SK-N-MC (cell line): ENCODE results near the gene STARD4.

Source experiments
- DNase-seq: peaks from one replicate; pipeline ENCODE4 v3.0.0-alpha.2; 2011; ENCODE audit warnings: low read depth, low spot score
- H3K27ac ChIP-seq: fragments of 200-600 bp; sonication (generic); 2 replicates; pipeline ENCODE4 v1.5.1; 2016; ENCODE audit warnings: mixed run types
- H3K36me3 ChIP-seq: fragments of 200-600 bp; sonication (generic); 2 replicates; pipeline ENCODE4 v1.6.1; 2017; ENCODE audit warnings: antibody characterized with exemption, low read length, mixed read lengths; ENCODE audit not compliant: insufficient read depth
- H3K4me3 ChIP-seq: fragments of 200-600 bp; sonication (generic); 2 replicates; pipeline ENCODE4 v1.5.1; 2016
- H3K9ac ChIP-seq: fragments of 200-600 bp; sonication (generic); 2 replicates; pipeline ENCODE4 v1.8.0; 2017; ENCODE audit warnings: mixed run types, mixed read lengths; ENCODE audit not compliant: insufficient read length
- H3K9me3 ChIP-seq: fragments of 200-600 bp; sonication (generic); 2 replicates; pipeline ENCODE4 v1.6.1; 2017; ENCODE audit warnings: low read depth, mild to moderate bottlenecking, antibody characterized with exemption, low read length, moderate library complexity, mixed read lengths
- EZH2 ChIP-seq: fragments of 200-600 bp; sonication (generic); IDR thresholded peaks from one replicate; pipeline ENCODE4 v1.6.1; 2017; ENCODE audit warnings: antibody characterized with exemption
- FOXP2 ChIP-seq: optimal IDR thresholded peaks from 2 replicates; pipeline ENCODE3; 2011; ENCODE audit warnings: mild to moderate bottlenecking, moderate library complexity; ENCODE audit not compliant: insufficient read depth; ENCODE audit errors: extremely low read length, control extremely low read depth
- POLR2AphosphoS5 ChIP-seq: IDR thresholded peaks from 2 replicates; pipeline ENCODE4 v1.6.1; 2012; ENCODE audit warnings: mild to moderate bottlenecking, low read depth, low read length, borderline replicate concordance

The STARD4 gene

GRCh38 chr5:111493031-111493430 lies 19.3 kb downstream of the STARD4 start:
- Histone ChIP-seq H3K4me3 (no peak overlapping the region), H3K27ac (no peak overlapping the region), H3K9me3 (no peaks in the 10 kb centered on the region), H3K36me3 (peaks cover 10% of the 10 kb centered on the region; the same call in 1 of the 2 replicates), H3K9ac (no peak overlapping the region)
- TF ChIP-seq FOXP2 (no peak), POLR2AphosphoS5 (no peak), EZH2 (no peak)
- DNase-seq = no peak

- TF ChIP-seq EZH2 (no peak), FOXP2 (no peak), POLR2AphosphoS5 (no peak)
- Histone ChIP-seq H3K36me3 (no peaks in the 10 kb centered on the region), H3K9me3 (no peaks in the 10 kb centered on the region), H3K4me3 (no peak overlapping the region), H3K27ac (no peak overlapping the region), H3K9ac (no peak overlapping the region)
- no peak for DNase-seq
These were observed 24.0 kb downstream of the STARD4 start for GRCh38 chr5:111488353-111488752.

- H3K4me3 ChIP-seq = no peak overlapping the region
- TF ChIP-seq EZH2 = no peak
- TF ChIP-seq FOXP2 = no peak
- no peak for TF ChIP-seq POLR2AphosphoS5
- DNase-seq = no peak
- H3K27ac ChIP-seq = no peak overlapping the region
- H3K9ac ChIP-seq = no peak overlapping the region
- H3K36me3 ChIP-seq = no peaks in the 10 kb centered on the region
- no peaks in the 10 kb centered on the region for H3K9me3 ChIP-seq
These were observed 25.4 kb downstream of the STARD4 start for GRCh38 chr5:111486926-111487325.

- no peaks in the 10 kb centered on the region for H3K9me3 ChIP-seq
- H3K9ac ChIP-seq = no peak overlapping the region
- H3K36me3 ChIP-seq = no peaks in the 10 kb centered on the region
- DNase-seq = no peak
- TF ChIP-seq EZH2 = no peak
- TF ChIP-seq FOXP2 = no peak
- TF ChIP-seq POLR2AphosphoS5 = no peak
- H3K4me3 ChIP-seq = no peak overlapping the region
- H3K27ac ChIP-seq = no peak overlapping the region
These were observed 26.3 kb downstream of the STARD4 start for GRCh38 chr5:111486055-111486454.

- no peak overlapping the region for H3K27ac ChIP-seq
- no peak overlapping the region for H3K9ac ChIP-seq
- TF ChIP-seq EZH2 (no peak), POLR2AphosphoS5 (no peak), FOXP2 (no peak)
- H3K9me3 ChIP-seq = no peaks in the 10 kb centered on the region
- no peaks in the 10 kb centered on the region for H3K36me3 ChIP-seq
- H3K4me3 ChIP-seq = no peak overlapping the region
- no peak for DNase-seq
These were observed 32.0 kb downstream of the STARD4 start for GRCh38 chr5:111480346-111480745.

DNA sequence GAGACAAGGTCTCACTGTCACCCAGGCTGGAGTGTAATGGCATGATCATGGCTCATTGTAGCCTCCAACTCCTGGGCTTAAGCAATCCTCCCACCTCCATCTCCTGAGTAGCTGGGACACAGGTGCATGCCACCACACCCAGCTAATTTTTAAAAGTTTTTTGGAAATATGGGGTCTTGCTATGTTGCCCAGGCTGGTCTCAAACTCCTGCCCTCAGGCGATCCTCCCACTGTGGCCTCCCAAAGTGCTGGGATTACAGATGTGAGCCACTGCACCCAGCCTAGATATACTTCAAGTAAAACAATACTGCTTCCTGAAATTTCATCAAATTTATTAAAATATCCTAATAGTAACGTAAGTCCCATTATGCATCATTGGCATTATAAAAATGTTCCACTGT lies 33.4 kb downstream of the STARD4 start:
- no peak for DNase-seq
- H3K36me3 ChIP-seq = no peaks in the 10 kb centered on the region
- H3K4me3 ChIP-seq = no peak overlapping the region
- TF ChIP-seq FOXP2 (no peak), EZH2 (no peak), POLR2AphosphoS5 (no peak)
- H3K27ac ChIP-seq = no peak overlapping the region
- H3K9me3 ChIP-seq = no peaks in the 10 kb centered on the region
- H3K9ac ChIP-seq = no peak overlapping the region

- DNase-seq = no peak
- no peaks in the 10 kb centered on the region for H3K9me3 ChIP-seq
- TF ChIP-seq POLR2AphosphoS5 = no peak
- TF ChIP-seq EZH2 = no peak
- no peak for TF ChIP-seq FOXP2
- H3K9ac ChIP-seq = no peak overlapping the region
- no peaks in the 10 kb centered on the region for H3K36me3 ChIP-seq
- H3K4me3 ChIP-seq = no peak overlapping the region
- no peak overlapping the region for H3K27ac ChIP-seq
These were observed 34.1 kb downstream of the STARD4 start for GRCh38 chr5:111478266-111478665.

GRCh38 chr5:111472579-111472978 lies 39.8 kb downstream of the STARD4 start:
- DNase-seq = no peak
- Histone ChIP-seq H3K4me3 (no peak overlapping the region), H3K27ac (no peak overlapping the region), H3K36me3 (no peaks in the 10 kb centered on the region), H3K9ac (no peak overlapping the region), H3K9me3 (no peaks in the 10 kb centered on the region)
- TF ChIP-seq EZH2 = no peak
- TF ChIP-seq POLR2AphosphoS5 = no peak
- no peak for TF ChIP-seq FOXP2

DNA sequence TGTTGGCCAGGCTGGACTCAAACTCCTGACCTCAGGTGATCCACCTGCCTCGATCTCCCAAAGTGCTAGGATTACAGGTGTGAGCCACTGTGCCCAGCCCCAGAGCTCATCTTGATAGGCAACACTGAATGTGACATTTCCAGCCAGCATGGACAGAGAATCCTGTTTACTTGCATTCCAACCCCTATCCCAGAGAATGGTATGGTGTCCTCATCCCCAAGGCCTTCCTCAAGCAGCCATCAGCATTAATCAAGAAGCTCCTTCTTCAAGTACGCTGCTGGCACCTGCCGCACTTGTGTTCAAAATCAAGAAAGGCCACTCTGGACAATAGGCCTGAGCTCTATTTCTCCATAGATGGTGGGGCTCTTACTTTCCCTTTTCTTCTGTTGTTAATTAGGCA lies 40.2 kb downstream of the STARD4 start:
- Histone ChIP-seq H3K27ac (no peak overlapping the region), H3K4me3 (no peak overlapping the region), H3K36me3 (no peaks in the 10 kb centered on the region), H3K9me3 (no peaks in the 10 kb centered on the region), H3K9ac (no peak overlapping the region)
- no peak for TF ChIP-seq EZH2
- no peak for TF ChIP-seq POLR2AphosphoS5
- no peak for TF ChIP-seq FOXP2
- no peak for DNase-seq

- Histone ChIP-seq H3K36me3 (no peaks in the 10 kb centered on the region), H3K9ac (no peak overlapping the region), H3K9me3 (no peaks in the 10 kb centered on the region), H3K4me3 (no peak overlapping the region), H3K27ac (no peak overlapping the region)
- DNase-seq = no peak
- no peak for TF ChIP-seq POLR2AphosphoS5
- TF ChIP-seq FOXP2 = no peak
- TF ChIP-seq EZH2 = no peak
These were observed 42.4 kb downstream of the STARD4 start for GRCh38 chr5:111469903-111470302.
